Liver (tissue), 9 donors: ENCODE results near the gene RGL2. TPM values are rescaled to one million over a fixed set of nuclear protein-coding genes. Genes with fewer than 3 reads are reported as not detected.

Experiments used
- DNase-seq: peaks from one replicate; pipeline ENCODE4 v3.0.0-alpha.2; 2017; ENCODE audit warnings: low spot score
- H3K27ac ChIP-seq, 2 donors: one replicate each; pipeline ENCODE4 v1.7.0; 2013; ENCODE audit warnings: inconsistent platforms in 2 of 2, low read length in 2 of 2, control low read depth in 1 of 2, low read depth in 1 of 2, mild to moderate bottlenecking in 1 of 2
- H3K27me3 ChIP-seq, 4 donors: one replicate each; pipeline versions ENCODE4 v1.6.1 to v1.7.0; 2013; ENCODE audit warnings: low read length in 3 of 4, inconsistent platforms in 1 of 4, mild to moderate bottlenecking in 1 of 4, moderate library complexity in 1 of 4; ENCODE audit not compliant: control insufficient read depth in 4 of 4, insufficient read depth in 4 of 4
- H3K36me3 ChIP-seq, 4 donors: one replicate each; pipeline versions ENCODE4 v1.6.1 to v1.7.0; 2013; ENCODE audit warnings: low read length in 3 of 4, mild to moderate bottlenecking in 3 of 4, low read depth in 1 of 4, moderate library complexity in 1 of 4; ENCODE audit not compliant: control insufficient read depth in 4 of 4, insufficient read depth in 3 of 4
- H3K4me1 ChIP-seq, 4 donors: one replicate each; pipeline versions ENCODE4 v1.6.1 to v1.7.0; 2013; ENCODE audit warnings: low read length in 3 of 4, mild to moderate bottlenecking in 3 of 4, moderate library complexity in 1 of 4; ENCODE audit not compliant: control insufficient read depth in 4 of 4, insufficient read depth in 4 of 4
- H3K4me3 ChIP-seq, 3 donors: one replicate each; pipeline versions ENCODE4 v1.6.1 to v1.7.0; 2013; ENCODE audit warnings: low read length in 3 of 3, control low read depth in 1 of 3, low read depth in 1 of 3, mild to moderate bottlenecking in 1 of 3
- H3K9ac ChIP-seq, 2 donors: one replicate each; pipeline ENCODE4 v1.7.0; 2013; ENCODE audit warnings: low read length in 2 of 2, mild to moderate bottlenecking in 2 of 2, moderate library complexity in 2 of 2, control low read depth in 1 of 2, low read depth in 1 of 2
- H3K9me3 ChIP-seq, 4 donors: one replicate each; pipeline versions ENCODE4 v1.6.1 to v1.7.0; 2013; ENCODE audit warnings: low read length in 3 of 4; ENCODE audit not compliant: control insufficient read depth in 4 of 4
- CTCF ChIP-seq: fragments of 150-350 bp; IDR thresholded peaks from 2 replicates; pipeline ENCODE4 v1.5.1; 2017; ENCODE audit warnings: improper control_type of control experiment, low read depth, low read length; ENCODE audit not compliant: missing input control
- FOXA1 ChIP-seq: IDR thresholded peaks from 2 replicates; pipeline ENCODE4 v1.6.1; 2016; ENCODE audit warnings: antibody characterized with exemption
- FOXA2 ChIP-seq: IDR thresholded peaks from 2 replicates; pipeline ENCODE4 v1.6.1; 2016; ENCODE audit warnings: antibody characterized with exemption
- GABPA ChIP-seq, 2 donors: IDR thresholded peaks in 1 of 2; conservative IDR thresholded peaks in 1 of 2; 2 replicates each; pipeline ENCODE4 v1.6.1; 2016; ENCODE audit warnings: antibody characterized with exemption in 2 of 2, mild to moderate bottlenecking in 1 of 2, moderate library complexity in 1 of 2
- HNF4A ChIP-seq, 2 donors: conservative IDR thresholded peaks; 2 replicates each; pipeline ENCODE4 v1.6.1; 2016; ENCODE audit warnings: antibody characterized with exemption in 2 of 2, mild to moderate bottlenecking in 2 of 2
- HNF4G ChIP-seq: IDR thresholded peaks from 2 replicates; pipeline ENCODE4 v1.6.1; 2016; ENCODE audit warnings: antibody characterized with exemption
- JUND ChIP-seq, 2 donors: IDR thresholded peaks; 2 replicates each; pipeline ENCODE4 v1.6.1; 2016; ENCODE audit warnings: antibody characterized with exemption in 2 of 2
- MAX ChIP-seq: IDR thresholded peaks from 2 replicates; pipeline ENCODE4 v1.6.1; 2016; ENCODE audit warnings: antibody characterized with exemption
- NR2F2 ChIP-seq: IDR thresholded peaks from 2 replicates; pipeline ENCODE4 v1.6.1; 2016; ENCODE audit warnings: antibody characterized with exemption
- REST ChIP-seq: IDR thresholded peaks from 2 replicates; pipeline ENCODE4 v1.6.1; 2016; ENCODE audit warnings: antibody characterized with exemption, mild to moderate bottlenecking
- SP1 ChIP-seq: IDR thresholded peaks from 2 replicates; pipeline ENCODE4 v1.6.1; 2018; ENCODE audit warnings: antibody characterized with exemption, mild to moderate bottlenecking
- TAF1 ChIP-seq: conservative IDR thresholded peaks from 2 replicates; pipeline ENCODE4 v1.6.1; 2016; ENCODE audit warnings: antibody characterized with exemption, mild to moderate bottlenecking
- YY1 ChIP-seq: IDR thresholded peaks from 2 replicates; pipeline ENCODE4 v1.6.1; 2016; ENCODE audit warnings: antibody characterized with exemption, mild to moderate bottlenecking
- WGBS: extraction: QIAGEN DNeasy Blood & Tissue Kit; methylation state at CpG from one replicate; pipeline ENCODE4 v1.1.7; 2013; 5-methylcytosine and 5-hydroxymethylcytosine counted together
- polyA plus RNA-seq, 2 donors: library from polyadenylated mRNA; stranded (reverse) in 1 of 2; unstranded in 1 of 2; fragments of 200-250 nt in 1 of 2; fragments of >200 nt in 1 of 2; fragmentation: Nextera tagmentation in 1 of 2; extraction: Ambion mirVana in 1 of 2; gene quantifications; one replicate each; pipeline versions ENCODE4 v1.2.1 to v1.2.3, GENCODE V29; 2013 to 2015
- total RNA-seq, 2 donors: library from RNA; depleted of rRNA; stranded (reverse); fragments of >200 nt; gene quantifications; one replicate each; pipeline ENCODE4 v1.2.3, GENCODE V29; 2014
- TF ChIP-seq, protein P1 (sequence below): IDR thresholded peaks from 2 replicates; pipeline ENCODE4 v1.6.1; 2016; ENCODE audit warnings: antibody characterized with exemption
- TF ChIP-seq, protein P2 (sequence below): IDR thresholded peaks from 2 replicates; pipeline ENCODE4 v1.6.1; 2016; ENCODE audit warnings: antibody characterized with exemption
- donor health status: healthy.
- donor health status: healthy.
- donor health status: healthy.
- donor health status: healthy.
- donor health status: healthy.

The RGL2 gene
- total and polyA plus RNA-seq, 4 donors, result 16.7 to 22.8 (median 17.3) TPM

DNA sequence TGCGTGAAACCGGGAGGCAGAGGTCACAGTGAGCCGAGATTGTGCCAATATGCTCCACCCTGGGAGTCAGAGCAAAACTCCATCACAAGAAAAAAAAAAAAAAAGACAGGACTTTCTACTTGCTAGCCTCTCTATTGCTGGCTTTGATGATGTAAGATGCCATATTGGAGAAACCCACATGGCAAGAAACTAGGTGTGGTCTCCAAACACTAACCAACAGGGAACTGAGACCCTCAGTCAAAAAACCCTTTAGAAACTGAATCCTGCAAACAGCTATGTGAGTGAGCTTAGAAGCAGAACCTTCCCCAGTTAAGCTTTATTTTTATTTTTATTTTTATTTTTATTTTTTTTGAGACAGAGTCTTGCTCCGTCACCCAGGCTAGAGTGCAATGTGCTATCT, 37.2 kb upstream of the RGL2 start:
- Histone ChIP-seq H3K9me3 (no peaks in the 10 kb centered on the region), H3K4me1 (no peaks in the 10 kb centered on the region), H3K27ac (no peak overlapping the region), H3K9ac (no peak overlapping the region), H3K36me3 (no peaks in the 10 kb centered on the region), H3K4me3 (no peak overlapping the region), H3K27me3 (no peaks in the 10 kb centered on the region)
- 69% methylated on average over 4 of the region's 4 CpGs for WGBS
- no peak for TF ChIP-seq YY1
- TF ChIP-seq GABPA (IDR thresholded peaks at IDR 0.05 in 1 of 2, conservative IDR thresholded peaks at IDR 0.05 in 1 of 2), result no peak
- no peak for DNase-seq

GRCh38 chr6:33333666-33334065, 34.9 kb upstream of the RGL2 start:
- 90% methylated on average over 4 of the region's 4 CpGs for WGBS
- H3K27me3 ChIP-seq, result no peaks in the 10 kb centered on the region
- no peak for TF ChIP-seq JUND (IDR thresholded peaks at IDR 0.05)
- no peak overlapping the region for H3K27ac ChIP-seq
- no peak for DNase-seq
- H3K4me3 ChIP-seq, result no peak overlapping the region
- no peak overlapping the region for H3K9ac ChIP-seq
- no peaks in the 10 kb centered on the region for H3K4me1 ChIP-seq
- no peaks in the 10 kb centered on the region for H3K36me3 ChIP-seq
- H3K9me3 ChIP-seq, result no peaks in the 10 kb centered on the region

GRCh38 chr6:33330736-33331135, 32.0 kb upstream of the RGL2 start:
- DNase-seq, result no peak
- Histone ChIP-seq H3K27ac (no peak overlapping the region), H3K9ac (no peak overlapping the region), H3K4me1 (no peaks in the 10 kb centered on the region), H3K27me3 (no peaks in the 10 kb centered on the region), H3K36me3 (no peaks in the 10 kb centered on the region), H3K4me3 (no peak overlapping the region), H3K9me3 (no peaks in the 10 kb centered on the region)
- TF ChIP-seq JUND (IDR thresholded peaks at IDR 0.05) (no peak), REST (no peak), SP1 (no peak), FOXA2 (no peak), HNF4A (conservative IDR thresholded peaks at IDR 0.05) (no peak), GABPA (IDR thresholded peaks at IDR 0.05 in 1 of 2, conservative IDR thresholded peaks at IDR 0.05 in 1 of 2) (no peak), FOXA1 (no peak), NR2F2 (no peak), TAF1 (no peak), MAX (no peak), CTCF (no peak), HNF4G (no peak), YY1 (no peak)
- TF ChIP-seq, protein P1, sequence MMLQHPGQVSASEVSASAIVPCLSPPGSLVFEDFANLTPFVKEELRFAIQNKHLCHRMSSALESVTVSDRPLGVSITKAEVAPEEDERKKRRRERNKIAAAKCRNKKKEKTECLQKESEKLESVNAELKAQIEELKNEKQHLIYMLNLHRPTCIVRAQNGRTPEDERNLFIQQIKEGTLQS, result no peak
- TF ChIP-seq, protein P2, sequence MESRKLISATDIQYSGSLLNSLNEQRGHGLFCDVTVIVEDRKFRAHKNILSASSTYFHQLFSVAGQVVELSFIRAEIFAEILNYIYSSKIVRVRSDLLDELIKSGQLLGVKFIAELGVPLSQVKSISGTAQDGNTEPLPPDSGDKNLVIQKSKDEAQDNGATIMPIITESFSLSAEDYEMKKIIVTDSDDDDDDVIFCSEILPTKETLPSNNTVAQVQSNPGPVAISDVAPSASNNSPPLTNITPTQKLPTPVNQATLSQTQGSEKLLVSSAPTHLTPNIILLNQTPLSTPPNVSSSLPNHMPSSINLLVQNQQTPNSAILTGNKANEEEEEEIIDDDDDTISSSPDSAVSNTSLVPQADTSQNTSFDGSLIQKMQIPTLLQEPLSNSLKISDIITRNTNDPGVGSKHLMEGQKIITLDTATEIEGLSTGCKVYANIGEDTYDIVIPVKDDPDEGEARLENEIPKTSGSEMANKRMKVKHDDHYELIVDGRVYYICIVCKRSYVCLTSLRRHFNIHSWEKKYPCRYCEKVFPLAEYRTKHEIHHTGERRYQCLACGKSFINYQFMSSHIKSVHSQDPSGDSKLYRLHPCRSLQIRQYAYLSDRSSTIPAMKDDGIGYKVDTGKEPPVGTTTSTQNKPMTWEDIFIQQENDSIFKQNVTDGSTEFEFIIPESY, result no peak
- 84% methylated on average over 10 of the region's 10 CpGs for WGBS
